RWPE2 (cell line): ENCODE results near the gene AGR2.

Experiments
- ATAC-seq: fragments of 200-7000 bp; cut with Tn5 transposase; 3 replicates; pipeline ENCODE4 v1.9.1; 2021; ENCODE audit warnings: low read depth
- DNase-seq: peaks from one replicate; pipeline ENCODE4 v3.0.0-alpha.2; 2020; ENCODE audit warnings: low spot score
- H3K27ac ChIP-seq: fragments of 450-650 bp; 2 replicates; pipeline ENCODE4 v1.5.1; 2017; ENCODE audit warnings: mild to moderate bottlenecking; ENCODE audit not compliant: poor library complexity, severe bottlenecking
- H3K27me3 ChIP-seq: fragments of 250-450 bp; sonication (Bioruptor Pico); 2 replicates; pipeline ENCODE4 v1.5.1; 2021; ENCODE audit warnings: mild to moderate bottlenecking, moderate library complexity; ENCODE audit not compliant: insufficient read depth, poor library complexity, severe bottlenecking
- H3K36me3 ChIP-seq: fragments of 250-450 bp; sonication (Bioruptor Pico); 2 replicates; pipeline ENCODE4 v1.5.1; 2020; ENCODE audit warnings: low read depth, mild to moderate bottlenecking, moderate library complexity
- H3K4me1 ChIP-seq: fragments of 250-450 bp; sonication (Bioruptor Pico); 2 replicates; pipeline ENCODE4 v1.5.1; 2021; ENCODE audit warnings: mild to moderate bottlenecking, moderate library complexity; ENCODE audit not compliant: insufficient read depth, poor library complexity, severe bottlenecking
- H3K4me3 ChIP-seq: fragments of 250-450 bp; sonication (Bioruptor Pico); 2 replicates; pipeline ENCODE4 v1.5.1; 2021; ENCODE audit warnings: mild to moderate bottlenecking, moderate library complexity; ENCODE audit not compliant: severe bottlenecking
- H3K9me3 ChIP-seq: fragments of 250-450 bp; sonication (Bioruptor Pico); 2 replicates; pipeline ENCODE4 v1.5.1; 2021; ENCODE audit warnings: mild to moderate bottlenecking, moderate library complexity; ENCODE audit not compliant: severe bottlenecking
- TF ChIP-seq, protein P1 (sequence below): fragments of 450-650 bp; IDR thresholded peaks from one replicate; pipeline ENCODE4 v1.5.1; 2017; ENCODE audit warnings: mild to moderate bottlenecking, moderate library complexity; ENCODE audit not compliant: poor library complexity, severe bottlenecking

Gene AGR2

DNA sequence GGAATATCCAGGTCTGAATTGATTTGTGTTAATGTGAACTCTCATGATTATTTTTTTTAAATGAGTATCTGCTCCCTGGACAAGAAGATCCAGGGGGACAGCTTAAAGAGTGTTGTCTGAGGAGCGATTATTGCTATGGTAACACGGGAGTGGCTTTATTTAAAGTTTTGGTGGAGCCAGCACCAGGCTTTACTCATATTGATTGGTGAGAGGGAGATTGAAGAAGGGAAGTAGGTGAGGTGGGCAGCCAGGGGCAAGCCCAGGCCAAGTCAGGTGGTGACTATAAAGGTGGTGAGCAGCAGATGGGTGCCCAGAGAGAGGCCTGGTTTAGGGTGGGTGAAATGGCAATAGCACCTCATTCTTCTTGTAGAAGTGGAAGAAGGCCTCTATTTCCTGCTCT, 10.2 kb upstream of the AGR2 start:
- Histone ChIP-seq H3K9me3 (no peaks in the 10 kb centered on the region), H3K4me3 (no peak overlapping the region), H3K36me3 (no peaks in the 10 kb centered on the region), H3K27ac (no peak overlapping the region), H3K27me3 (no peaks in the 10 kb centered on the region), H3K4me1 (peaks cover 31% of the 10 kb centered on the region)
- no peak for DNase-seq
- TF ChIP-seq, protein P1, sequence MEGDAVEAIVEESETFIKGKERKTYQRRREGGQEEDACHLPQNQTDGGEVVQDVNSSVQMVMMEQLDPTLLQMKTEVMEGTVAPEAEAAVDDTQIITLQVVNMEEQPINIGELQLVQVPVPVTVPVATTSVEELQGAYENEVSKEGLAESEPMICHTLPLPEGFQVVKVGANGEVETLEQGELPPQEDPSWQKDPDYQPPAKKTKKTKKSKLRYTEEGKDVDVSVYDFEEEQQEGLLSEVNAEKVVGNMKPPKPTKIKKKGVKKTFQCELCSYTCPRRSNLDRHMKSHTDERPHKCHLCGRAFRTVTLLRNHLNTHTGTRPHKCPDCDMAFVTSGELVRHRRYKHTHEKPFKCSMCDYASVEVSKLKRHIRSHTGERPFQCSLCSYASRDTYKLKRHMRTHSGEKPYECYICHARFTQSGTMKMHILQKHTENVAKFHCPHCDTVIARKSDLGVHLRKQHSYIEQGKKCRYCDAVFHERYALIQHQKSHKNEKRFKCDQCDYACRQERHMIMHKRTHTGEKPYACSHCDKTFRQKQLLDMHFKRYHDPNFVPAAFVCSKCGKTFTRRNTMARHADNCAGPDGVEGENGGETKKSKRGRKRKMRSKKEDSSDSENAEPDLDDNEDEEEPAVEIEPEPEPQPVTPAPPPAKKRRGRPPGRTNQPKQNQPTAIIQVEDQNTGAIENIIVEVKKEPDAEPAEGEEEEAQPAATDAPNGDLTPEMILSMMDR: no peak
- ATAC-seq: no peak

DNA sequence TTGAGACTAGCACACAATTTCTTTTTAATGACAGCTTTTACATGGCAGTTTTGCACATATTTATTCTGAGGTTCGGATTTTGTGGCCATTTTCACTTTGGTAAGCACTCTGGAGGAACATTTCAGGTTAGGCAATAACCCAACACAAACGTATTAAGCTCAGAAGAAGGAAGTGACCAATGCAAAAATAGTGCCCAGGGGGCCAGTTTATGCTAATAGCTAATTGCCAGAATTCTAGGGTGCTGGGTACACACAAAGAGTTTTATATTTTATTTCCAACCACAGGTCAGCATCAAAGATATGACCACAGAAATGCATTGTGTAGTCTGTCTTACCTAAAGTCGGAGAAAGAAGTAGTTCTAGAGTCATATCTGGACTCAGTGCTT, 8.4 kb upstream of the AGR2 start:
- no peak for DNase-seq
- Histone ChIP-seq H3K27ac (no peak overlapping the region), H3K36me3 (no peaks in the 10 kb centered on the region), H3K4me3 (no peak overlapping the region), H3K4me1 (peaks cover 30% of the 10 kb centered on the region), H3K27me3 (no peaks in the 10 kb centered on the region), H3K9me3 (no peaks in the 10 kb centered on the region)
- TF ChIP-seq, protein P1: no peak
- ATAC-seq: no peak

DNA sequence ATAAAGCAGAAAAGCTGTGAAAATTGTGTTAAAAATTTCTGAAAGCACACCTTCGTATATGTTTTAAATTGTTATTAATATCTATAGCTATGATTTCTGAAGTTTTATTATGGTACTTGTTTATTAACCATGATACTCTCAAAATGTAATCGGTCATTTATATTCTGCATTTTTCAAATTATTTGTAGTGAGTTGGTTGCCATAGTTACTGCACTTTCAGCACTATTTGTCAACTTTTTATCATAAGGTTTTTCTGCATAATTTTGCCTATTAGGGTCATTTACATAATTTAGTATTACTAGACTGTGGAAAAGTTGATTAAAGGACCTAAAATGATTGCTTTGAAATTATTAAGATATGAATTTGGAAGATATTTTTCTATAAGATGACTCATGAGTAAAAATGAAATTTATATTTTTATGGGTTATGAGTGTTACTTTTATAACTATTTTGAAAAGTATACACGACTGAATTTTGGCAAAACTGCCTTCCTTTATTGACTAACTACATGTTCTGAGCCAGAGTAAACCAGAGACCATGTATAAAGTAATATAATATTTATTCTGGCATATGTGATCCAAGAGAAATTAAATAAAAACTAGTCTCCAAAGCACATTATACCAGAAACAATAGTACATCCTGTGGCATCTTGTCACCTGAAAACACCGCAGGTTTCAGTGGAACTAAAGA, 7.9 kb upstream of the AGR2 start:
- no peak overlapping the region for H3K27ac ChIP-seq
- H3K4me1 ChIP-seq: peaks cover 25% of the 10 kb centered on the region
- H3K9me3 ChIP-seq: no peaks in the 10 kb centered on the region
- TF ChIP-seq, protein P1: no peak
- ATAC-seq (no peak), DNase-seq (no peak)
- no peak overlapping the region for H3K4me3 ChIP-seq
- no peaks in the 10 kb centered on the region for H3K27me3 ChIP-seq
- H3K36me3 ChIP-seq: no peaks in the 10 kb centered on the region

DNA sequence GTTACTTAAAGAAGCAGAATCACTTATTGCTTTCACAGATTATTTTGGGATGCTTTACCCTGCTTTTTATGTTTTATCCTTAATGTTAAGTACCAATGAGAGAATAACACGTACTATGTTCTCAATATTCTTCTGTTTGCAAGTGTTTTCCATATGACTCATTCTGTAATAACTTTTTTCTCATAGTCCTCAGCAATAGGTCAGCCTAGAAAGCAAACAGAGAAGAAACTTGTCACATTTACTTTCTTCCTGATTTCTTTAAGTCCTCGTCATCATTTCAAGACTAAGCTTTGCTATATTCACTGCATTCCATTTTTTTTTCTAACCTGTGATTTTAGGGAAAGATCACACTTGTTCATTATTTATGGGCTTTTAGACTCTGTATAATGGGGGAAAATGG, 6.8 kb upstream of the AGR2 start:
- Histone ChIP-seq H3K27ac (peak overlapping the region; percentile 12), H3K9me3 (no peaks in the 10 kb centered on the region), H3K36me3 (no peaks in the 10 kb centered on the region), H3K27me3 (no peaks in the 10 kb centered on the region), H3K4me1 (peaks cover 18% of the 10 kb centered on the region), H3K4me3 (no peak overlapping the region)
- ATAC-seq (peak; percentile 82), DNase-seq (no peak)
- TF ChIP-seq, protein P1: no peak

DNA sequence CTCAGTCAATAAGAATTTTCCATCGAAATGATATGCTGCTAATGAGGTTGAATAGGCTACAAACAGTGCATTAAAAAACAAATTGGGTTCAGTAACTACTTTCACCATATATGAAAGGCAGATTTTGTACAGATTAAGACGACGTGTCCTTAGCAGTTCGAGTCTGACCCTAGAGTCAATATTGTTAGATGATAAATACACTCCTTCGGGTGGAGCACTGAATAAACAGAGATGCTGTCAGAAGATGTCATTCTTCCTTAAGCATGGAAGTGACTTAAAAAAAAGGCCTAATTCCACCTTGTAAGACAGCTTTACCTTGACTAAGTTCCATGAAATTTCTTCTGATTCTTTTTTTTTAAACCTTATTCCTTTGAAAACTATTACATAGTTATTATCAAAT, 5.8 kb upstream of the AGR2 start:
- Histone ChIP-seq H3K27me3 (no peaks in the 10 kb centered on the region), H3K4me1 (peaks cover 24% of the 10 kb centered on the region), H3K4me3 (no peak overlapping the region), H3K9me3 (no peaks in the 10 kb centered on the region), H3K36me3 (no peaks in the 10 kb centered on the region), H3K27ac (no peak overlapping the region)
- ATAC-seq: no peak
- no peak for DNase-seq
- TF ChIP-seq, protein P1: no peak
